ENCODE measurements around the gene ADGRG3.

Gene ADGRG3

GRCh38 chr16:57668263-57668571, at the start of gene ADGRG3:
Gene ADGRG3 (plus strand): TSS chr16:57668306. CDS start chr16:57668348, 42 bp downstream.
- peaks cover 3% of the 10 kb centered on the region; the same call in 1 of the 2 replicates for H3K4me1 ChIP-seq (ENCODE audit: control insufficient read depth, insufficient read depth, low read length)
- H3K36me3 ChIP-seq (ENCODE audit: control insufficient read depth, insufficient read depth, low read length) = no peaks in the 10 kb centered on the region
- no peaks in the 10 kb centered on the region for H3K9me3 ChIP-seq (ENCODE audit: control insufficient read depth, insufficient read depth, low read length)
- no peaks in the 10 kb centered on the region for H3K27me3 ChIP-seq (ENCODE audit: control insufficient read depth, insufficient read depth, low read length)
- H3K27ac ChIP-seq (ENCODE audit: low read length) = no peak within 1 kb of the TSS
- WGBS (ENCODE audit: insufficient coverage, insufficient read length) = no CpG with 5 or more reads among the region's 11 CpGs
- no peak for DNase-seq (ENCODE audit: low read depth, low spot score)
- no peak within 1 kb of the TSS for H3K4me3 ChIP-seq (ENCODE audit: low read length)

- Histone ChIP-seq H3K4me3 (ENCODE audit: low read length) (no peak overlapping the region), H3K27ac (ENCODE audit: low read length) (no peak overlapping the region)
- WGBS (ENCODE audit: insufficient coverage, insufficient read length) = no CpG with 5 or more reads among the region's 8 CpGs
These were observed 48.9 kb upstream of the ADGRG3 start for GRCh38 chr16:57619133-57619605.

GRCh38 chr16:57619606-57620334, 48.3 kb upstream of the ADGRG3 start:
- H3K36me3 ChIP-seq (ENCODE audit: control insufficient read depth, insufficient read depth, low read length) = no peaks in the 10 kb centered on the region

More at GRCh38 chr16:57619133-57619605, 48.9 kb upstream of the ADGRG3 start:
- H3K9me3 ChIP-seq (ENCODE audit: control insufficient read depth, insufficient read depth, low read length) = no peaks in the 10 kb centered on the region
- H3K27me3 ChIP-seq (ENCODE audit: control insufficient read depth, insufficient read depth, low read length) = no peaks in the 10 kb centered on the region
- no peaks in the 10 kb centered on the region for H3K36me3 ChIP-seq (ENCODE audit: control insufficient read depth, insufficient read depth, low read length)
- peaks cover 11% of the 10 kb centered on the region for H3K4me1 ChIP-seq (ENCODE audit: control insufficient read depth, insufficient read depth, low read length)
- no peak for DNase-seq (ENCODE audit: low read depth, low spot score)

GRCh38 chr16:57620335-57621231, 47.5 kb upstream of the ADGRG3 start:
- H3K4me1 ChIP-seq (ENCODE audit: control insufficient read depth, insufficient read depth, low read length) = peaks cover 11% of the 10 kb centered on the region
- no CpG with 5 or more reads among the region's 27 CpGs for WGBS (ENCODE audit: insufficient coverage, insufficient read length)
- no peak for DNase-seq (ENCODE audit: low read depth, low spot score)
- H3K36me3 ChIP-seq (ENCODE audit: control insufficient read depth, insufficient read depth, low read length) = no peaks in the 10 kb centered on the region
- H3K4me3 ChIP-seq (ENCODE audit: low read length) = no peak overlapping the region
- H3K27ac ChIP-seq (ENCODE audit: low read length) = no peak overlapping the region
- H3K27me3 ChIP-seq (ENCODE audit: control insufficient read depth, insufficient read depth, low read length) = no peaks in the 10 kb centered on the region
- no peaks in the 10 kb centered on the region for H3K9me3 ChIP-seq (ENCODE audit: control insufficient read depth, insufficient read depth, low read length)

More at GRCh38 chr16:57619606-57620334, 48.3 kb upstream of the ADGRG3 start:
- no peak for DNase-seq (ENCODE audit: low read depth, low spot score)
- Histone ChIP-seq H3K4me1 (ENCODE audit: control insufficient read depth, insufficient read depth, low read length) (peaks cover 11% of the 10 kb centered on the region), H3K27me3 (ENCODE audit: control insufficient read depth, insufficient read depth, low read length) (no peaks in the 10 kb centered on the region), H3K4me3 (ENCODE audit: low read length) (no peak overlapping the region), H3K9me3 (ENCODE audit: control insufficient read depth, insufficient read depth, low read length) (no peaks in the 10 kb centered on the region), H3K27ac (ENCODE audit: low read length) (no peak overlapping the region)
- no CpG with 5 or more reads among the region's 16 CpGs for WGBS (ENCODE audit: insufficient coverage, insufficient read length)

GRCh38 chr16:57621521-57622271, 46.4 kb upstream of the ADGRG3 start:
- Histone ChIP-seq H3K4me1 (ENCODE audit: control insufficient read depth, insufficient read depth, low read length) (peaks cover 11% of the 10 kb centered on the region), H3K27me3 (ENCODE audit: control insufficient read depth, insufficient read depth, low read length) (no peaks in the 10 kb centered on the region)
- no peak for DNase-seq (ENCODE audit: low read depth, low spot score)

GRCh38 chr16:57622361-57623250, 45.5 kb upstream of the ADGRG3 start:
- peaks cover 11% of the 10 kb centered on the region for H3K4me1 ChIP-seq (ENCODE audit: control insufficient read depth, insufficient read depth, low read length)
- no CpG with 5 or more reads among the region's 16 CpGs for WGBS (ENCODE audit: insufficient coverage, insufficient read length)

More at GRCh38 chr16:57621521-57622271, 46.4 kb upstream of the ADGRG3 start:
- Histone ChIP-seq H3K9me3 (ENCODE audit: control insufficient read depth, insufficient read depth, low read length) (no peaks in the 10 kb centered on the region), H3K4me3 (ENCODE audit: low read length) (no peak overlapping the region), H3K27ac (ENCODE audit: low read length) (no peak overlapping the region), H3K36me3 (ENCODE audit: control insufficient read depth, insufficient read depth, low read length) (no peaks in the 10 kb centered on the region)
- WGBS (ENCODE audit: insufficient coverage, insufficient read length) = no CpG with 5 or more reads among the region's 10 CpGs

GRCh38 chr16:57623251-57624043, 44.7 kb upstream of the ADGRG3 start:
- no peak for DNase-seq (ENCODE audit: low read depth, low spot score)
- H3K9me3 ChIP-seq (ENCODE audit: control insufficient read depth, insufficient read depth, low read length) = no peaks in the 10 kb centered on the region
- peaks cover 11% of the 10 kb centered on the region for H3K4me1 ChIP-seq (ENCODE audit: control insufficient read depth, insufficient read depth, low read length)
- no peaks in the 10 kb centered on the region for H3K36me3 ChIP-seq (ENCODE audit: control insufficient read depth, insufficient read depth, low read length)
- no peak overlapping the region for H3K27ac ChIP-seq (ENCODE audit: low read length)
- no peak overlapping the region for H3K4me3 ChIP-seq (ENCODE audit: low read length)
- H3K27me3 ChIP-seq (ENCODE audit: control insufficient read depth, insufficient read depth, low read length) = no peaks in the 10 kb centered on the region
- WGBS (ENCODE audit: insufficient coverage, insufficient read length) = no CpG with 5 or more reads among the region's 17 CpGs

More at GRCh38 chr16:57622361-57623250, 45.5 kb upstream of the ADGRG3 start:
- H3K36me3 ChIP-seq (ENCODE audit: control insufficient read depth, insufficient read depth, low read length) = no peaks in the 10 kb centered on the region
- no peak overlapping the region for H3K27ac ChIP-seq (ENCODE audit: low read length)
- no peak for DNase-seq (ENCODE audit: low read depth, low spot score)
- H3K9me3 ChIP-seq (ENCODE audit: control insufficient read depth, insufficient read depth, low read length) = no peaks in the 10 kb centered on the region
- H3K27me3 ChIP-seq (ENCODE audit: control insufficient read depth, insufficient read depth, low read length) = no peaks in the 10 kb centered on the region
- H3K4me3 ChIP-seq (ENCODE audit: low read length) = no peak overlapping the region

- H3K4me3 ChIP-seq (ENCODE audit: low read length) = no peak overlapping the region
- no CpG with 5 or more reads among the region's 8 CpGs for WGBS (ENCODE audit: insufficient coverage, insufficient read length)
- no peaks in the 10 kb centered on the region for H3K9me3 ChIP-seq (ENCODE audit: control insufficient read depth, insufficient read depth, low read length)
- DNase-seq (ENCODE audit: low read depth, low spot score) = no peak
- H3K27ac ChIP-seq (ENCODE audit: low read length) = no peak overlapping the region
- H3K27me3 ChIP-seq (ENCODE audit: control insufficient read depth, insufficient read depth, low read length) = no peaks in the 10 kb centered on the region
- H3K4me1 ChIP-seq (ENCODE audit: control insufficient read depth, insufficient read depth, low read length) = peaks cover 14% of the 10 kb centered on the region
- H3K36me3 ChIP-seq (ENCODE audit: control insufficient read depth, insufficient read depth, low read length) = no peaks in the 10 kb centered on the region
These were observed 43.9 kb upstream of the ADGRG3 start for GRCh38 chr16:57624044-57624688.
